GM13977 (cell line): Measurements from ENCODE around the gene HNRNPM.
A peak's percentile ranks its signal among the peaks of the same experiment; 100 is the strongest.
"Not testable (repeated sequence)": the region's sequence is repeated elsewhere in the genome, so short reads cannot be mapped to it uniquely, and the experiment has no call there.

Experiments used
- DNase-seq: peaks from one replicate; pipeline ENCODE4 v3.0.0; 2012; ENCODE audit warnings: low spot score
- in situ Hi-C: fragments of 300-500 bp; cut with MboI; formaldehyde crosslinking; loops from one replicate; pipeline ENCODE4 v1.12.0; 2022; ENCODE audit warnings: low sequenced_read_pairs, low pct_unique_long_range_greater_than_20kb, mixed read lengths, inconsistent platforms; ENCODE audit not compliant: unreplicated experiment
- TF ChIP-seq, protein P1 (sequence below): IDR thresholded peaks from 2 replicates; pipeline ENCODE4 v1.5.1; 2012; ENCODE audit warnings: mild to moderate bottlenecking, control low read depth; ENCODE audit not compliant: insufficient read depth; ENCODE audit errors: extremely low read depth, missing control alignments

Gene HNRNPM

DNA sequence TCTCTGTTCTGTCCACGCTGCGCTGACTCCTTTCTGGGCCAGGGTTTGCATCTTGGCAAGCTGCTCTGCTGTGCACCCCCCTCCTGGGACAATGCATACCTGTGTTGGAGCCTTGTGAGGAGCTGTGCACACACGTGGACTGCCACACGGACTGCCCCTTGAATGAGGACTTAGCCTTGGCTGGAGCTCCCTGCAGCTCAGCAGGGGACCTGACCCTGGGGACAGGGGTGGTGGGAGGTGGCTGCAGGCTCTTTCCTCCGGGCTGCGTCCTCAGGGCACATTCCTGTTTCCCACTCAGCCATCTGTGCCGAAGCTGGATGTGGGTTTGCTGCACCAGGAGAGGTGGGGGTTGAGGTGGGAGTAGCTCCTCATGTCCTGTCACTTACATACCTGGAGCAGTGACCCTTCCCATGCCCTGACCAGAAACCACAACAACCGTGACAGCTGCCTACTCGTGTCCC lies 46.4 kb upstream of the HNRNPM start:
- peak; percentile 7 for DNase-seq
- in situ Hi-C loops = no loop called here
- TF ChIP-seq, protein P1, sequence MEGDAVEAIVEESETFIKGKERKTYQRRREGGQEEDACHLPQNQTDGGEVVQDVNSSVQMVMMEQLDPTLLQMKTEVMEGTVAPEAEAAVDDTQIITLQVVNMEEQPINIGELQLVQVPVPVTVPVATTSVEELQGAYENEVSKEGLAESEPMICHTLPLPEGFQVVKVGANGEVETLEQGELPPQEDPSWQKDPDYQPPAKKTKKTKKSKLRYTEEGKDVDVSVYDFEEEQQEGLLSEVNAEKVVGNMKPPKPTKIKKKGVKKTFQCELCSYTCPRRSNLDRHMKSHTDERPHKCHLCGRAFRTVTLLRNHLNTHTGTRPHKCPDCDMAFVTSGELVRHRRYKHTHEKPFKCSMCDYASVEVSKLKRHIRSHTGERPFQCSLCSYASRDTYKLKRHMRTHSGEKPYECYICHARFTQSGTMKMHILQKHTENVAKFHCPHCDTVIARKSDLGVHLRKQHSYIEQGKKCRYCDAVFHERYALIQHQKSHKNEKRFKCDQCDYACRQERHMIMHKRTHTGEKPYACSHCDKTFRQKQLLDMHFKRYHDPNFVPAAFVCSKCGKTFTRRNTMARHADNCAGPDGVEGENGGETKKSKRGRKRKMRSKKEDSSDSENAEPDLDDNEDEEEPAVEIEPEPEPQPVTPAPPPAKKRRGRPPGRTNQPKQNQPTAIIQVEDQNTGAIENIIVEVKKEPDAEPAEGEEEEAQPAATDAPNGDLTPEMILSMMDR = no peak

DNA sequence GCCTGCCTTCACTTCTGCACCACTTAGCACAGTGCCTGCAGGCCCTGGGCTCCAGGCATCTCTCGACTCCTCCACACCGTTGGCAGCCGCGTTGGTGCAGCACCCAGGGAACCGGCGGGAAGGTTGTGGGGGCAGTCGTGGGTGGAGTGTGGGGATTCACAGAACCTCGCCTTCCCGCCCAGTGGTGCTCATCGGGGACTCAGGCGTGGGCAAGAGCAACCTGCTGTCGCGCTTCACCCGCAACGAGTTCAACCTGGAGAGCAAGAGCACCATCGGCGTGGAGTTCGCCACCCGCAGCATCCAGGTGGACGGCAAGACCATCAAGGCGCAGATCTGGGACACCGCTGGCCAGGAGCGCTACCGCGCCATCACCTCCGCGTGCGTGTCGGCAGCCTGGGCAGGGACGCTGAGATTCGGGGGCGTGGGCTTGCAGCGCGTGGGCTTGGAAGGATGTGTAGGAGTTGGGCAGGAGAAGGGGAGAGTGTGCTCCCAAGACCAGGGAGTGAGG lies 45.0 kb upstream of the HNRNPM start:
- TF ChIP-seq, protein P1 = no peak
- no peak for DNase-seq
- in situ Hi-C loops = no loop called here

DNA sequence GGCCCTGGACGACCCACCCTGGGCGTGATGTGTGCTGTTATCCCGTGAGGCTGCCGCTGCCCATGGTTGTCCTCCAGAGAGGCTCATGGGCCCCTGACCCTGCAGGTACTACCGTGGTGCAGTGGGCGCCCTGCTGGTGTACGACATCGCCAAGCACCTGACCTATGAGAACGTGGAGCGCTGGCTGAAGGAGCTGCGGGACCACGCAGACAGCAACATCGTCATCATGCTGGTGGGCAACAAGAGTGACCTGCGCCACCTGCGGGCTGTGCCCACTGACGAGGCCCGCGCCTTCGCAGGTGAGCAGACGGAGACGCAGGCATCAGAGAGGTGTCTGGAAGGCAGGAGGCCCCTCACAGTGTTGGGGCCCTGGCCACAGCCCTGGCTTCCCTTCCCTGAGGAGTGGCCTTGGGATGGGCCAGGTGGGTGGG lies 42.8 kb upstream of the HNRNPM start:
- DNase-seq = no peak
- in situ Hi-C loops = no loop called here
- TF ChIP-seq, protein P1 = no peak

DNA sequence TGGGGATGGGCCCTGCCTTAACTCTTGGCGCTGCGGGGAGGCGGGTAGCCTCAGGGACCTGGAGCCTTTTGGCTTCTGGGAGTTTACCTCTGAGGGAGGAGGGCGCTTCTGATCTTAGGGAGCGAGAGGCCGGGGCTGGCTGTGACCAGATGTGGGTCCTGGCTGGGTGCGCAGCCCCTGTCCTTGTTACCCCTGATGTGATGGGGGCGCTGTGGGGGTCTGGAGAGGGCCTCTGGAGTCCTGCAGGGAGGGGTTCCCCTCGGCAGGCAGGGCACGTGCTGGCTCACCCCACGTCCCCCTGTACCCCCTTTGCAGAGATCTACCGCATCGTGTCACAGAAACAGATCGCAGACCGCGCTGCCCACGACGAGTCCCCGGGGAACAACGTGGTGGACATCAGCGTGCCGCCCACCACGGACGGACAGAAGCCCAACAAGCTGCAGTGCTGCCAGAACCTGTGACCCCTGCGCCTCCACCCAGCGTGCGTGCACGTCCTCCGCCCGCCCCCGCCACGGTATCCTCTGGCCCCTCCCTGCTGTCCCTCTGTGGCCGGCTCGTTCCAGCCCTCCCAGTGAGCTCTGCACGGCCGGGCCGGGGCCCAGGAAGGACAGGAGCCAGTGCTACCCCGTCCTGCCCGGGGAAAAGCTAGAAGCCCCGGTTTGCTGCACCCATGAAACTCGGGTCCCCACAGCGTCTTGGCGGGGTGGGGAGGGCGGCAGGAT lies 41.5 kb upstream of the HNRNPM start:
- TF ChIP-seq, protein P1 = no peak
- DNase-seq = no peak
- in situ Hi-C loops = no loop called here

GRCh38 chr19:8403820-8404109 lies 41.0 kb upstream of the HNRNPM start:
- in situ Hi-C loops = no loop called here
- TF ChIP-seq, protein P1 = no peak
- no peak for DNase-seq

- TF ChIP-seq, protein P1 = no peak
- no peak for DNase-seq
- in situ Hi-C loops = no loop called here
Measured at GRCh38 chr19:8404391-8405151, 40.2 kb upstream of the HNRNPM start.

- not testable (repeated sequence) for DNase-seq
Measured at GRCh38 chr19:8410718-8411117, 34.1 kb upstream of the HNRNPM start.

More at GRCh38 chr19:8410718-8411117, 34.1 kb upstream of the HNRNPM start:
- in situ Hi-C loops = not testable (repeated sequence)
